H1 (cell line): ENCODE data around the gene QRICH2. TPM values are rescaled to one million over a fixed set of nuclear protein-coding genes. Genes with fewer than 3 reads are reported as not detected.

ENCODE experiments used
- CTCF ChIA-PET: fragments of 300-600 bp; sonication (Branson Sonifier 250); formaldehyde crosslinking; loops from one replicate; lab custom pipeline; 2021; ENCODE audit not compliant: partially characterized antibody; lab: Charles Lee
- POLR2A ChIA-PET: fragments of 300-600 bp; sonication (Branson Sonifier 250); formaldehyde crosslinking; loops from one replicate; lab custom pipeline; 2021; ENCODE audit warnings: inconsistent platforms; ENCODE audit not compliant: partially characterized antibody; lab: Charles Lee
- DNase-seq, 2 experiments: peaks; one replicate each; pipeline versions ENCODE4 v3.0.0 to v3.0.0-alpha.2; 2010 to 2022; ENCODE audit warnings: low spot score in 2 of 2, low read depth in 1 of 2, mixed read lengths in 1 of 2
- FAIRE-seq: peaks from 2 replicates; lab custom pipeline; 2011; peaks lifted over from hg19 to GRCh38; lab: Jason Lieb, UNC
- H2AFZ ChIP-seq: 2 replicates; pipeline ENCODE4 v1.8.1; 2012; ENCODE audit warnings: low read length, inconsistent platforms
- H2AK5ac ChIP-seq: 2 replicates; pipeline ENCODE4 v1.6.1; 2013; ENCODE audit warnings: low read depth, low read length
- H2BK120ac ChIP-seq: replicated peaks from 2 replicates; pipeline ENCODE3; 2013; ENCODE audit warnings: low read depth, low read length, inconsistent platforms
- H2BK12ac ChIP-seq: 2 replicates; pipeline ENCODE4 v1.6.1; 2013; ENCODE audit warnings: low read depth, low read length
- H2BK15ac ChIP-seq: 2 replicates; pipeline ENCODE4 v1.6.1; 2013; ENCODE audit warnings: low read length
- H2BK20ac ChIP-seq: 2 replicates; pipeline ENCODE4 v1.6.1; 2013; ENCODE audit warnings: low read length
- H2BK5ac ChIP-seq: 2 replicates; pipeline ENCODE4 v1.6.1; 2013; ENCODE audit warnings: low read depth, low read length
- H3K14ac ChIP-seq: 2 replicates; pipeline ENCODE4 v1.6.1; 2013; ENCODE audit warnings: inconsistent platforms; ENCODE audit not compliant: insufficient read length
- H3K18ac ChIP-seq: 2 replicates; pipeline ENCODE4 v1.6.1; 2013; ENCODE audit warnings: low read length; ENCODE audit errors: extremely low read depth
- H3K23ac ChIP-seq: 2 replicates; pipeline ENCODE4 v1.6.1; 2013; ENCODE audit warnings: inconsistent platforms; ENCODE audit not compliant: insufficient read length
- H3K23me2 ChIP-seq: 2 replicates; pipeline ENCODE4 v1.6.1; 2013; ENCODE audit warnings: low read depth, low read length
- H3K27ac ChIP-seq: 2 replicates; pipeline ENCODE4 v1.6.1; 2011; ENCODE audit warnings: low read depth, low read length, inconsistent platforms
- H3K27me3 ChIP-seq, 4 experiments: replicated peaks in 1 of 4; 1 replicate in 1 of 4; 2 replicates in 3 of 4; pipeline versions ENCODE4 v1.6.1 to v1.8.1; 2011 to 2013; ENCODE audit warnings: low read length in 3 of 4, mild to moderate bottlenecking in 3 of 4, inconsistent platforms in 2 of 4, mixed read lengths in 2 of 4, moderate library complexity in 1 of 4; ENCODE audit not compliant: control insufficient read depth in 3 of 4, insufficient read depth in 3 of 4; ENCODE audit errors: extremely low read depth in 1 of 4
- H3K36me3 ChIP-seq, 4 experiments: 2 replicates each; pipeline versions ENCODE4 v1.6.1 to v1.8.1; 2011 to 2013; ENCODE audit warnings: mild to moderate bottlenecking in 4 of 4, low read length in 3 of 4, moderate library complexity in 2 of 4, control low read depth in 1 of 4, inconsistent platforms in 1 of 4; ENCODE audit not compliant: insufficient read depth in 4 of 4, control insufficient read depth in 2 of 4
- H3K4ac ChIP-seq: replicated peaks from 2 replicates; pipeline ENCODE3; 2013; ENCODE audit warnings: low read length, low read depth, mixed read lengths, inconsistent platforms; ENCODE audit not compliant: insufficient read length
- H3K4me1 ChIP-seq, 4 experiments: replicated peaks in 1 of 4; 1 replicate in 1 of 4; 2 replicates in 3 of 4; pipeline versions ENCODE4 v1.6.1 to v1.8.1; 2011 to 2013; ENCODE audit warnings: low read length in 3 of 4, inconsistent platforms in 2 of 4, mixed read lengths in 1 of 4; ENCODE audit not compliant: insufficient read depth in 4 of 4, control insufficient read depth in 3 of 4
- H3K4me2 ChIP-seq, 2 experiments: 2 replicates each; pipeline versions ENCODE4 v1.6.1 to v1.8.1; 2011 to 2013; ENCODE audit warnings: low read depth in 2 of 2, low read length in 2 of 2, control low read depth in 1 of 2, inconsistent platforms in 1 of 2, mild to moderate bottlenecking in 1 of 2; ENCODE audit not compliant: insufficient read depth in 1 of 2
- H3K4me3 ChIP-seq, 4 experiments: fragments of 200-600, 300-600 bp in 1 of 4; sonication (generic), shearing (Covaris generic), sonication (Bioruptor Twin) in 1 of 4; 2 replicates each; pipeline versions ENCODE4 v1.5.1 to v1.8.1; 2011 to 2016; ENCODE audit warnings: low read length in 4 of 4, low read depth in 3 of 4, control low read depth in 2 of 4, inconsistent platforms in 2 of 4, mild to moderate bottlenecking in 2 of 4, mixed read lengths in 1 of 4, moderate library complexity in 1 of 4; ENCODE audit not compliant: insufficient read depth in 2 of 4; ENCODE audit errors: extremely low read depth in 1 of 4
- H3K56ac ChIP-seq: replicated peaks from 2 replicates; pipeline ENCODE3; 2013; ENCODE audit warnings: low read depth, mild to moderate bottlenecking, mixed read lengths, low read length, inconsistent platforms; ENCODE audit not compliant: insufficient read length
- H3K79me1 ChIP-seq: 2 replicates; pipeline ENCODE4 v1.6.1; 2013; ENCODE audit warnings: low read depth, low read length, control low read depth
- H3K79me2 ChIP-seq, 2 experiments: 2 replicates each; pipeline versions ENCODE4 v1.6.1 to v1.8.1; 2012 to 2013; ENCODE audit warnings: low read length in 2 of 2, mild to moderate bottlenecking in 2 of 2, inconsistent platforms in 1 of 2; ENCODE audit not compliant: insufficient read depth in 2 of 2, control insufficient read depth in 1 of 2
- H3K9ac ChIP-seq, 4 experiments: replicated peaks in 1 of 4; 1 replicate in 1 of 4; 2 replicates in 3 of 4; pipeline versions ENCODE4 v1.6.1 to v1.8.1; 2011 to 2013; ENCODE audit warnings: low read depth in 3 of 4, low read length in 3 of 4, control low read depth in 2 of 4, mild to moderate bottlenecking in 2 of 4, moderate library complexity in 2 of 4, inconsistent platforms in 1 of 4; ENCODE audit errors: extremely low read depth in 1 of 4
- H3K9me3 ChIP-seq, 2 experiments: 2 replicates each; pipeline versions ENCODE4 v1.6.1 to v1.8.1; 2012 to 2013; ENCODE audit warnings: mild to moderate bottlenecking in 2 of 2, moderate library complexity in 2 of 2, control low read depth in 1 of 2, inconsistent platforms in 1 of 2, low read depth in 1 of 2, low read length in 1 of 2, mixed read lengths in 1 of 2; ENCODE audit not compliant: insufficient read depth in 2 of 2
- H4K20me1 ChIP-seq, 2 experiments: replicated peaks in 1 of 2; 2 replicates each; pipeline versions ENCODE3 to v1.8.1; 2011 to 2013; ENCODE audit warnings: inconsistent platforms in 2 of 2, low read length in 2 of 2, mild to moderate bottlenecking in 1 of 2; ENCODE audit not compliant: insufficient read depth in 2 of 2, control insufficient read depth in 1 of 2
- H4K5ac ChIP-seq: 2 replicates; pipeline ENCODE4 v1.6.1; 2013; ENCODE audit warnings: low read length, low read depth, mixed read lengths, inconsistent platforms; ENCODE audit not compliant: insufficient read length
- H4K8ac ChIP-seq: 2 replicates; pipeline ENCODE4 v1.8.0; 2013; ENCODE audit warnings: mild to moderate bottlenecking, moderate library complexity, low read length, inconsistent platforms; ENCODE audit not compliant: insufficient read depth; ENCODE audit errors: extremely low read depth
- H4K91ac ChIP-seq: replicated peaks from 2 replicates; pipeline ENCODE3; 2013; ENCODE audit warnings: low read length, mixed read lengths, inconsistent platforms; ENCODE audit not compliant: insufficient read length
- ASH2L ChIP-seq: fragments of 200-600, 300-600 bp; sonication (generic); IDR thresholded peaks from one replicate; pipeline ENCODE4 v1.7.1; 2017; ENCODE audit warnings: low read length
- EGR1 ChIP-seq: IDR thresholded peaks from 2 replicates; pipeline ENCODE4 v1.6.1; 2011; ENCODE audit warnings: low read depth, low read length, borderline replicate concordance
- KDM5A ChIP-seq: fragments of 200-600 bp; IDR thresholded peaks from 2 replicates; pipeline ENCODE4 v1.7.1; 2012; ENCODE audit warnings: mild to moderate bottlenecking, low read length, inconsistent platforms, mixed read lengths
- NANOG ChIP-seq: IDR thresholded peaks from 2 replicates; pipeline ENCODE4 v1.6.1; 2011; ENCODE audit warnings: low read length, low read depth, mild to moderate bottlenecking, inconsistent platforms; ENCODE audit not compliant: insufficient read depth, poor library complexity, severe bottlenecking
- PHF8 ChIP-seq: fragments of 200-600 bp; sonication (generic); conservative IDR thresholded peaks from 2 replicates; pipeline ENCODE4 v1.7.1; 2012; ENCODE audit warnings: low read depth, mild to moderate bottlenecking, inconsistent platforms, low read length, moderate library complexity
- SIN3A ChIP-seq, 2 experiments: IDR thresholded peaks in 1 of 2; conservative IDR thresholded peaks in 1 of 2; 2 replicates each; pipeline ENCODE4 v1.6.1; 2011 to 2012; ENCODE audit warnings: low read length in 2 of 2, improper control_type of control experiment in 1 of 2, low read depth in 1 of 2, mild to moderate bottlenecking in 1 of 2
- SIRT6 ChIP-seq: IDR thresholded peaks from one replicate; pipeline ENCODE4 v1.7.1; 2012; ENCODE audit warnings: low read length, inconsistent platforms
- SP1 ChIP-seq: IDR thresholded peaks from 2 replicates; pipeline ENCODE4 v1.6.1; 2011; ENCODE audit warnings: low read depth, low read length
- SP2 ChIP-seq: IDR thresholded peaks from 2 replicates; pipeline ENCODE4 v1.6.1; 2012; ENCODE audit warnings: mild to moderate bottlenecking, low read length, inconsistent platforms
- TAF7 ChIP-seq: optimal IDR thresholded peaks from 2 replicates; pipeline ENCODE3; 2011; ENCODE audit warnings: low read depth, mild to moderate bottlenecking, inconsistent platforms, low read length, moderate library complexity, borderline replicate concordance
- YY1 ChIP-seq: IDR thresholded peaks from 2 replicates; pipeline ENCODE4 v1.6.1; 2011; ENCODE audit warnings: low read depth, mild to moderate bottlenecking, low read length
- WGBS, 2 experiments: shearing (Covaris generic) in 1 of 2; methylation state at CpG; one replicate each; pipeline versions ENCODE4 v1.1.6 to v1.1.7; 2013 to 2015; ENCODE audit warnings: low lambda C conversion rate in 2 of 2, mixed read lengths in 2 of 2, inconsistent platforms in 1 of 2, low coverage in 1 of 2, missing lambda C conversion rate in 1 of 2; ENCODE audit not compliant: insufficient replicate concordance in 2 of 2, insufficient coverage in 1 of 2, insufficient read length in 1 of 2; ENCODE audit errors: extremely low coverage in 1 of 2, missing lambda C conversion rate in 1 of 2; 5-methylcytosine and 5-hydroxymethylcytosine counted together
- polyA plus RNA-seq, 7 experiments: library from polyadenylated mRNA; depleted of rRNA in 3 of 7; stranded (reverse) in 5 of 7; unstranded in 2 of 7; fragments of >200 nt in 5 of 7; fragments of 200-250 nt in 2 of 7; gene quantifications; 1 replicate in 5 of 7; 2 replicates in 1 of 7; 4 replicates in 1 of 7; pipeline versions ENCODE4 v1.2.1 to v1.2.3, GENCODE V29; 2011 to 2013; ENCODE audit warnings: missing spikeins in 2 of 7, mixed read lengths in 2 of 7
- total RNA-seq: library from RNA; stranded (reverse); fragmentation: NEBNext Ultra II Directional; extraction: Animal tissue kit (Norgen Biotek cat#: 25700); gene quantifications from 2 replicates; pipeline ENCODE4 v1.2.1, GENCODE V29; 2021
- TF ChIP-seq, protein P1 (sequence below): IDR thresholded peaks from 2 replicates; pipeline ENCODE4 v1.6.1; 2011; ENCODE audit warnings: low read depth, mild to moderate bottlenecking, low read length; ENCODE audit not compliant: insufficient read depth

Gene QRICH2
- total and polyA plus RNA-seq, 2 of the 8 experiments (the other 6 are each of a cell fraction or from before 2014, with no cell fraction given), result 2.8 to 3.8 TPM

- no peak overlapping the region for H3K56ac ChIP-seq
- H2AK5ac ChIP-seq, result no peak overlapping the region
- peaks cover 0 to 6% of the 10 kb centered on the region in 2 experiments for H4K20me1 ChIP-seq
- H3K4me1 ChIP-seq, result peaks cover 0 to 4% (median 0%) of the 10 kb centered on the region in 4 experiments; a peak in 3 of 7 replicates
- no peak overlapping the region for H3K27ac ChIP-seq
- POLR2A ChIA-PET, result interaction anchor here (0.6 to 0.7 kb wide), 2 partner anchors 112 to 160 kb away, joined by 3 to 4 read pairs; no protein-coding TSS in a partner anchor
- no peak overlapping the region for H3K4me3 ChIP-seq
- H3K4me2 ChIP-seq, result no peak overlapping the region
- H3K23ac ChIP-seq, result no peak overlapping the region
- H2BK20ac ChIP-seq, result no peak overlapping the region
- CTCF ChIA-PET, result interaction anchor here (0.5 to 5.6 kb wide), 16 partner anchors 8 to 276 kb away, joined by 3 to 84 read pairs (median 8); partner anchors contain the start of gene UBALD2
- TF ChIP-seq SP1 (no peak), YY1 (no peak), PHF8 (no peak), ASH2L (no peak), NANOG (no peak), SIN3A (conservative IDR thresholded peaks at IDR 0.05 in 1 of 2, IDR thresholded peaks at IDR 0.05 in 1 of 2; ENCODE audit: low read depth in 1 of 2, low read length in 2 of 2) (no peak), TAF7 (no peak), SIRT6 (no peak), KDM5A (no peak), EGR1 (no peak), SP2 (no peak)
- TF ChIP-seq, protein P1, sequence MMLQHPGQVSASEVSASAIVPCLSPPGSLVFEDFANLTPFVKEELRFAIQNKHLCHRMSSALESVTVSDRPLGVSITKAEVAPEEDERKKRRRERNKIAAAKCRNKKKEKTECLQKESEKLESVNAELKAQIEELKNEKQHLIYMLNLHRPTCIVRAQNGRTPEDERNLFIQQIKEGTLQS, result no peak
- DNase-seq (no peak), FAIRE-seq (no peak)
- no peak overlapping the region for H2BK5ac ChIP-seq
- no peak overlapping the region for H3K9ac ChIP-seq
- no peaks in the 10 kb centered on the region for H3K9me3 ChIP-seq
- H3K18ac ChIP-seq, result no peak overlapping the region
- no peak overlapping the region for H3K14ac ChIP-seq
- H2BK120ac ChIP-seq, result no peak overlapping the region
- no peak overlapping the region for H3K4ac ChIP-seq
- no peak overlapping the region for H4K5ac ChIP-seq
- no peaks in the 10 kb centered on the region for H3K79me1 ChIP-seq
- H4K8ac ChIP-seq, result peak overlapping the region; percentile 65
- no peak overlapping the region; the same call in 1 of the 2 replicates for H2BK15ac ChIP-seq
- WGBS, 2 experiments, result 89% methylated on average over 23 of the region's 23 CpGs; no CpG with 5 or more reads in 1 of the 2 experiments
- no peak overlapping the region for H4K91ac ChIP-seq
- peaks cover 3% of the 10 kb centered on the region; the same call in 1 of the 2 replicates for H3K23me2 ChIP-seq
- H3K36me3 ChIP-seq, result no peaks in the 10 kb centered on the region; a peak in 1 of 8 replicates
- no peaks in the 10 kb centered on the region for H3K79me2 ChIP-seq
- no peaks in the 10 kb centered on the region for H3K27me3 ChIP-seq
- H2BK12ac ChIP-seq, result no peak overlapping the region
- H2AFZ ChIP-seq, result no peak overlapping the region
Observed at GRCh38 chr17:76281573-76282371, 26.3 kb downstream of the QRICH2 start.
